Fibroblast of skin of back (primary cell): ENCODE data around the gene STK38L. TPM values are rescaled to one million over a fixed set of nuclear protein-coding genes. Genes with fewer than 3 reads are reported as not detected.

Source experiments
- DNase-seq: peaks from one replicate; pipeline ENCODE4 v3.0.0-alpha.2; 2013
- polyA plus RNA-seq, 2 experiments: library from polyadenylated mRNA; unstranded; fragments of 120-200 nt; gene quantifications; one replicate each; pipeline ENCODE4 v1.2.1, GENCODE V29; 2013; ENCODE audit not compliant: insufficient read length in 2 of 2

Gene STK38L
- 111 TPM for polyA plus RNA-seq (2013, experiment 1 of 2; ENCODE audit: insufficient read length)
- polyA plus RNA-seq (2013, experiment 2 of 2; ENCODE audit: insufficient read length), result 250 TPM

DNA sequence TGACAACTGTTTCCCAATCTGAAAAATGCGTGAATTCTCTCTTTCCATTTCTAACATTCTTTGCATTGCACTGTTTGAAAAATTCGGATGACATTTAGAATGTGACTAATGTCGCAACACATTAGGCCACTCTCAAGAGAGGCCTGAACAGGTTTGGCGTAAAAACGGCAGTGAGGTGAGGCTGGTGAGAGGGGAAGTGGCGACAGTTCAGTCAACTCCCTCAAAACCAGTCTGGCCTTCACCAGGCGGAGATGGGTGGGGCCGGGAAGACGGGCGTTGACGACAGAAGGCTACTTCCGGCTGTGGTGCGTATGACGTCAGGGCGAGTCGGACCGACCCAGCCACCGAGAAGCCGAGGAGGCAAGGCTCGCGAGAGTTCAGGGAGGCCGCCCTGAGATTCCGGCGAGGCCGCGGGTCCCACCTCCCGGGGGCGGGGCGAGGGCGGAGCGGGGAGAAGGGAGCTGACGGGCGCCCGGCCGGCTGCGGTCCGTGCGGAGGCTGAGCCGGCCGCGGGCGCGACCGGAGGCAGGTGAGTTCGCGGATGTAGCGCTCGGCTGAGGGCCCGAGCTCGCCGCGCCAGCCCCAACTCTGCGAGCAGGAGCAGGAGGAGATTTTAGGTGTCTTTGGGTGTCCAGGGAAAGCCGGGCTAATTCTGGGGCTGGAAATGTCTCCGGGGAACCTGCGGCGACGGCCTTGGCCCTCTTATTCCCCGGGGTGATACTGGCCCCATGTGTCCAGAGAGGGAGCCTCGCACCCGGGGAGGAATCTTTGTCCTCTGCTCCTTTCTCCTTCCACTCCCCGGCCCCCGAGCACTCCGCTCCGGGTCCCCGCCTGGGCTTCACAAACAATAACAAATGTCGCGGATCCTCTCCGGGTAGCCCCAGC lies at the start of gene STK38L:
Gene STK38L (plus strand): TSS at position 483 of the 885 bp plus-strand sequence. CDS start 53,435 bp downstream, outside the sequence.
- peak; percentile 96 for DNase-seq

DNA sequence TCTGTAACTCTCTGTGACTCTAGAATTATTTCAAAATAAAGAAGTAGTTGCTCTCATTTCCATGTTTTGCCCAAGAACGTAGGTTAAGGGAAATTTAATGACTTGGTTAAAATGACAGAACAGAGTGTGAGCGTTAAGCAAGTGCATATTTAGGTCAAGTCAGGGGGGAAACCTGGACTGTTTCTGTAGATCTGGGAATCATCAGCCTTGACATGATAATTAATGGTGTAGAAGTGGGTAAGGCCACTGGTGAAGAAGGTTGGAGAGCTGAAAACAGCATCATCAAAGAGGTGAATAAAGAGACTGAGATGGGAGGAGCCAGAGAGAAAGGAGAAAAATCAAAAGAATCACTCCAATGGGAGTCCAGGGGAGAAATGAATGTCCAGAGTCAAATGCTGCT lies 49.4 kb upstream of the STK38L start:
- DNase-seq, result no peak

DNA sequence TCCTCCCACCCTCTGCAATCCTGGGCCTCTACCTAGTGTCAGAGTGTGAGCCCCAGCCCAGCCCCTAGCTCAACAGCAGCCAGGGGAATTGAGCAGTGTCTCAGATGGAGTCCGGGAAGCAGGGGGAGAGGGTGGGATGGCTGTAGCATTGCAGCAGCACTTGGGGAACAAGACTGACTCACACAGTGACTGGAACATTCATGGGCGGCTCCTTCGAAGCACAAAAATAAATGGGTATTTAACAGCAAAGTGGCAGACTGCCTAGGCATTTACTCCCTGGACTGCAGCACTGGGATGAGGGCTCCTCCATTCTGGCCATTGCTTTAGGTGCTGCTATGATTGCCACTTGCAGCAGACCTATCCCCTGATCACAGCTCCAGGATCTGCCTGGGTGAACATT lies 46.0 kb upstream of the STK38L start:
- DNase-seq, result peak; percentile 77

DNA sequence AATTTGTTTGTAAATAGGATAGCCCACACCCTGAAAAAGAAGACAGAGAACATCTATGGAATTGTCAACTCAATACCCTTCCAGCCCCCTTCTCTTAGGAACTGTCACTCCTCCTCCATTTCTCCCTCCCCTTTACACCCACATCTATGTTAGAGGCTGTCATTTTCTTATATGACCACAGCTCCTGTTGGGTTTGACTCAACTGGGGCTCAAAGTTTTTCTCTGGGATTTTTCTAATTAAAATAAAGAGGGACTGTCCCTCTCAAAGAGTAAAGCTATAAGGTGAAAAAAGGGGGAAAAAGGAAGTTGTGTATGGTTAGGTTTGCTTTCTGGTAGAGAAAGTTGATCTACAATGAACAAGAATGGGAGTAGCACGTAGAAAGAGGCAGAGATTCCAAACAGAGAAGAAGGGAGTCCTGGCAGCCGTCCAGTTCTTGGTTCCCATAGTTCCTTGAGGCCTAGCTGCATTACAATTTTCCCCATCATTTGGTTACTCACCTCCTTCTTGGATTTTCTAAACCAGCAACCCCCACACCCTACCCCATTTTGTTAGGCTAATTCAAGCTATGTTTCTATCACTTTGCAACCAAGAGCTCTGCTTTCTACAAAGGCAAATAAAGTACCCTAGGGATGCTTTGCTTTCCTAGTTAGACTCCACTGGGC lies 44.3 kb upstream of the STK38L start:
- DNase-seq, result peak; percentile 36

DNA sequence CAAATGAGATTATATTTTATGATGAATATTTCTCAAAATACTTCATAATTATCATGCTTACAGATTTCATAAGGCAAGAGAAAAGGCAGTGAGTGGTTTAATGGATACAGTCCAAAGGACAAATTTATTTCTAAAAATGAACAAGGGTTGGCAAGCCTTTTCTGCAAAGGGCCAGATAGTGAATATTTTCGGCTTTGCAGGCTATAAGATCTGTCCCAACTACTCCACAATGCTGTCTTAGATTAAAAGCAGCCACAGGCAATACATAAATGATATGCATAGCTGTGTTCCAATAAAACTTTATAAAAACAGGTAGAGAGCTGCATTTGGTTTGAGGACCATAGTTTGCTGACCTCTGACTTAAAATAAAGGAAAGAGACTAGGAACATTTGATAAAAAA lies 42.9 kb upstream of the STK38L start:
- no peak for DNase-seq

DNA sequence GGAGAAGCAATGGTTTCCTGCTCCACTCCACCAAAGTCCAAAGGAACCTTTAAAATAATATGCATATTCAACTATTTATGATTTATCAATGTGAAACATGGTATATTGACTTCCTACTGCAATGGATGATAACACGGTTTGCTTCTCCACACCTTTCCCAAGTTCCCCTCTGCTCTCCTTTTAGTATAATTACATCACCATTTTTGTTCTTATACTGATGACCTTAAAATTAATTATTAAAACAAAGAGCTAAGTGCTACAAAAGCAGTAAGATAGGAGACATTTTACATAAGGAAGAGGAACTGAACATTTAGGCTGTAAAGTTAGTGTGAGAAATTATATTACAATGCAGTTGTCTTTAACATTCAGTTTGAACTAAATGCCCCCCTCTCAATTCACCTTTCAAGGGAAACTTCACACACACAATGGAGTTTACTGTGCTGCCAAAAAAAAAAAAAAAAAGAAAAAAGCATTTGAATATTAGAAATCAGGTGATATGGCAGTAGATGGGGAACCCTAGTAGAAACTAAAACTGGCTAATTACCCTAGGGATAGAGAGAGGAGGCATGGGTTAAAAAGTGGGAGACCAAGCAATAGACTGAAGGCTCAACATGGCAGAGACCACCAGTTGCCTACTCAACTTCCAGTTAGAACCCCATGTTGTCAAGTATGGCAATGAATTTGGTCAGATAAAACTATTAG lies 37.1 kb upstream of the STK38L start:
- no peak for DNase-seq

DNA sequence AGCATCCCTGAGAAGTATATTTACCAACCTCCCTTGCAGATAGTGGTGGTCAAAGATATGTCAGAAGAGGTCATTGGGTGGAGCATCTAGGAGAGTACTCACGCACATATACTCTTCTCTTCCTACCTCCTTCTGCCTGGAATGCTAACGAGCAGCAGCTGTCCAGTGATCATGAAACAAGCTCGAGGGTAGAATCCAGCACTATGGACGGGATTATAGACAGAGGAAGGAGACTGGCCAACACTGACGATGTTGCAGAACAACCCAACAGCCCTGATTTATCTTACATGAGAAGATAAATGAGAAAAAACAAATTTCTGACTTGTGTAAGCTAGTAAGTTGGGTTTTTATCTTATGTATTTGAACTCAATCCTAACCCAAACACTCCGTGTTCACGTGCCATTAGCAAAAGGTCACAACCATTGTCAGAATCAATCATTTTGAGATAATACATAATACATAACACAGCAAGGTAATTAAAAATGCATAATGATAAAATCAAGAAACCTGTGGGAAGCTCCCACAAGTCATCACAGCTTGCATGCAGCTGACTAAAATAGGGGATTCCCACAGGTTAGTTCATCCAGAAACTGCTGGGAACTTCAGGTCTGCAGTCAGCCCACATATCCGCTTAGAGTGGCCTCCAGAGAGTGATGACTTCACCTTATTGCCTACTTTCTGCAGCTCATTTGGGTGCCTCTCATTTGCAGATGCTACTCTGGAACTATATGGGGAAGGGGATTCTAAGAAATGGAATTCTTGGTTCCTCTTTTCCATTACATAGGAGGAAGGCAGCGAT lies 36.3 kb upstream of the STK38L start:
- no peak for DNase-seq

DNA sequence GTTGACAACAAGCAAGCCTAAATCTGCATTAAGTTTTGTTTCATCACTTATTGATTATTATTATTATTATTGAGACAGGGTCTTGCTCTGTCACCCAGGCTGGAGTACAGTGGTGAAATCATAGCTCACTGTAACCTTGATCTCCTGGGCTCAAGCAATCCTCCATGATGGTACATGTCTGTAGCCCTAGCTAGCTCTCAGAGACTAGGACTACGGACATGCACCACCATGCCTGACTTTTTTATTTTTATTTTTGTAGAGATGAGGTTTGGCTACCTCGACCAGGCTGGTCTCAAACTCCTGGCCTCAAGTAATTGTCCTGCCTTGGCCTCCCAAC lies 35.7 kb upstream of the STK38L start:
- DNase-seq, result no peak

DNA sequence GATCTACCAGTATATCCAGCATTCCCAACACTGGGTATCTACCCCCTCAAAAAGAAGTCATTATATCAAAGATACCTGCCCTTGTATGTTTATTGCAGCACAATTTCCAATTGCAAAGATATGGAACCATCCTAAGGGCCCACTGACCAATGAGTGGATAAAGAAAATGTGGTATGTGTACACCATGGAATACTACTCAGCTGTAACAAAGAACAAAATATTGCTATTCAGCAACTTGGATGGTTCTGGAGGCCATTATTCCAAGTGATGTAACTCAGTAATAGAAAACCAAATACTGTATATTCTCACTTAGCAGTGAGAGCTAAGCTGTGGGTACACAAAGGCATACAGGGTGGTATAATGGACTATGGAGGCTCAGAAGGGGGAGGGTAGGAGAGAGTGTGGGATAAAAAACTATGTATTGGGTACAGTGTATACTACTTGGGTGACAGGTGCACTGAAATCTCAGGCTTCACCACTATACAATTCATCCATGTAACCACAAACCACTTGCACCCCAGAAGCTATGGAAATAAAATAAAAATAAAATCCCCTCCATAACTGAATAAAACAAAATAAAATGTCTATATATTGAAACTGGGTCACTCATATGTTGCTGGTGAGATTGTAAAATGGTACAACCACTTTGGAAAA lies 34.7 kb upstream of the STK38L start:
- no peak for DNase-seq

DNA sequence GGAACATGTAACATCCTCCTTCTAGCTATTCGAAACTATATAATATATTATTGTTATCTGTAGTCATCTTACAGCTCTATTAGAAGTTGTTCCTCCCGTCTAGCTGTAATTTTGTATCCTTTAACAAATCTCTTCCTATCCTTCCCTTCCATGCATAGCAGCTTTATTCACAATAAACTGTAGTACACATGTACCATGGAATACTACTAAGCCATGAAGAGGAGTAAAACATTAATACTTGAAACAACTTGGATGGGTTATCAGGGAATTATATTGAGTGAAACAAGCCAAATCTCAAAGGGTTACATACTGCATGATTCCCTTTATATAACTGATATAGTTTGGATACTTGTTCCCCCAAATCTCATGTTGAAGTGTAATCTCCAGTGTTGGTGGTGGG lies 33.9 kb upstream of the STK38L start:
- DNase-seq, result no peak

DNA sequence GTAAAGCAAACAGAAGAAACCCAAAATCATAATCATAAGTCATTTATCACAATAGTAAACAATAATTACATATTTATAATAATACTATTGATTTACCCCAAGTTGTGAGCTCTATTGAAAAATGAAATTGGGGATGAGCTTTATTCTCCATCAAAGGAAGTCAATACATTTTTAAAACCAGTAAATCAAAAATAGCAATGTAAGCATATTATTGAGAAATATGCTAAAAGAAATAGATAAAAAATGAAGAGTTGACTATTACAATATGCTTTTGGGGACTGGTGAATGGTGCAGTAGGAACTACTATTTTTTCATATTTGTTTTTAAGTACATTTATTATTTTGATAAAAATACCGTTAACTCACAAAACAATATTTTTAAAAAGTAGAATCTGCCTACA lies 31.2 kb upstream of the STK38L start:
- DNase-seq, result no peak

DNA sequence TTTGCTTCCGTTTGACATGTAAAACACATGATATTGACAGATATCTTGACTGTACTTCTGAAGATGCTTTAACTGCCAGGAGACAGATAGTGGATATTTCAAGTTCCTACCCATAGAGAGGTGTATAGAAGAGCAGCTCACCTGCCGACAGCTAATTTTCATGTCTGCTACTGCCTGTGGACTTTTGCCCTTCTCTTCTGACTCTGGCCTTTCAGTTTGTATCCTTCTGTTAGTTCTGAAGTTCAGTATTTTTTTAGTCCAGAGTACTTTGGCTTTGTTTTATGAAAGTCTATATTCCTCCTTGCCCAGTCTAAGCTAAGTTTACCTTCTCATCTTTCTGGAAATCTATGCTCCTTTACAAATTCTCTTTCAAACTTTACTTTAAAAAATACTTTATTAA lies 30.8 kb upstream of the STK38L start:
- DNase-seq, result no peak

DNA sequence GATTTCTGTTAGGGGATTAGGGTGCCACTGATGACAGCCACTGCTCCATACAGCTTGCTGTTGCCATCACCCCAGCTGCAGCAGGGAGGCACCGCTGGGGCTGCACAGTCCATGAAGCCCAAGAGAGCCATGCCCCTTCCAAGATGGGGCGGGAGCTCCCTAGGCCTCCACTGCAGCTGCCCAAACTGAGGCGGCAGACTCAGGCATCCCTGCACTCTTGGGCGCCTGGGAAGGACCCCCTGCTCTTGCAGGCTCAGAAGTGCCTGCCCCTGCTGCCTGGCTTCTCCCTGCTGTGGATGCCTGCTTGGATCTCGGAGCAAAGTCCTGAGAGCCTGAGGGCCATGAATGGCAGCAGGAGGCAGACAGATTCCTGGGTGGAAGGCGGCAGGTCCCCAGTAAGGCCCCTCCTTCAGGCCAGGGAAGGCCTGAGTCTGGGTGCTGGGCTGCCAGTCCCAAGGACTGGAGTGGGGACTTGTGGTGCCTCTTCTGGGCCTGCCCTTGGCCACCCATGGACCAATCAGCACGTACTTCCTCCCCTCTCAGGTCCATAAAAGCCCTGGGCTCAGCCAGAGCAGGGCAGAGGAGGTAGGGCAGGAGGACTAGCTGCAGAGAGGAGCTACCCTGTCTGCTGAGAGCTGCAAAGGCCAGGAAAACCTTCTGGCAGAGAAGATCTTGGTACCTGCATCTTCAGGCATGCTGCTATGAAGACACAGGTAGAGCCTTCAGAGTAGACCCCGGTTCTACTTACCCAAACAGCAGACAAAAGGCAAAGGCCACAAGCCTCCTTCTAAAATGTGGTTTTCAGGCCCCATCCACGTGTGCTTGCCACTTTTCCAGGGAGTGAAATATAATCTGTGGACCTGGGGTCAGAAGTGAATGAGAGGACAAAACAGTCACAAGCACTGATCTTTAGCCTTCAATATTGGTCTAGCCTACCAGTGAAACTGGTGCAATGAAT lies 30.0 kb upstream of the STK38L start:
- DNase-seq, result no peak

DNA sequence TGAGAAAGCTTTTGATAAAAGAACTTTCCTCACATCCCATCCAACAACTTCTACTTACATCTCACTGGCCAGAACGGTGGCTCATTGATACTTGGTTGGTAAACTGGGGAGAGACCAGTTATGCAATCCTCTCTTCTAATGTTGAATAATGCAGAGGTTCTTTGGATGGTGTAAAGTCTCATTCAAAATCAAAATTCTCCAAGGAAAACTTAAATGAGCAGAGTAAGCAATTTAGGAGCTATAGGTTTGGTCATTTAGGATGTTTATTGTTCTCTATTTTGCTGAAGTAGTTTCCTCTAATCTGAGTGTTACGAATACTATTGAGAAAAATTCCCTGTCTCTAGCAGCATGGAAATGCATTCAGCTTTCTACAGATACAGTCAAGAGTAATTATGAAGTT lies 26.5 kb upstream of the STK38L start:
- DNase-seq, result no peak

DNA sequence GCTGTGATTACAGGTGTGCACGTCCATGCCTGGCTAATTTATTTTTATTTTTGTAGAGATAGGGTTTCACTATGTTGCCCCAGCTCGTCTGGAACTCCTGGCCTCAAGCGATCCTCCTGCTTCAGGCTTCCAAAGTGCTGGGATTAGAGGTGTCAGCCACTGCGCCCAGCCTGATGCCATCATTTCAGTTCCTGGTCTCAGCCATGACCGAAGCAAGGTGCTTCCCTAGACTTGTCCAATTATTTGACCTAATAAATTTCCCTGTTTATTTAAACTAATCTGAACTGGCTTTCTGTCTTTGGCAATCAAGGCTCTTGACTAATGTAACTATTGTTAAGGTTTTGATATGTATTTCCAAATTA lies 24.4 kb upstream of the STK38L start:
- DNase-seq, result no peak

DNA sequence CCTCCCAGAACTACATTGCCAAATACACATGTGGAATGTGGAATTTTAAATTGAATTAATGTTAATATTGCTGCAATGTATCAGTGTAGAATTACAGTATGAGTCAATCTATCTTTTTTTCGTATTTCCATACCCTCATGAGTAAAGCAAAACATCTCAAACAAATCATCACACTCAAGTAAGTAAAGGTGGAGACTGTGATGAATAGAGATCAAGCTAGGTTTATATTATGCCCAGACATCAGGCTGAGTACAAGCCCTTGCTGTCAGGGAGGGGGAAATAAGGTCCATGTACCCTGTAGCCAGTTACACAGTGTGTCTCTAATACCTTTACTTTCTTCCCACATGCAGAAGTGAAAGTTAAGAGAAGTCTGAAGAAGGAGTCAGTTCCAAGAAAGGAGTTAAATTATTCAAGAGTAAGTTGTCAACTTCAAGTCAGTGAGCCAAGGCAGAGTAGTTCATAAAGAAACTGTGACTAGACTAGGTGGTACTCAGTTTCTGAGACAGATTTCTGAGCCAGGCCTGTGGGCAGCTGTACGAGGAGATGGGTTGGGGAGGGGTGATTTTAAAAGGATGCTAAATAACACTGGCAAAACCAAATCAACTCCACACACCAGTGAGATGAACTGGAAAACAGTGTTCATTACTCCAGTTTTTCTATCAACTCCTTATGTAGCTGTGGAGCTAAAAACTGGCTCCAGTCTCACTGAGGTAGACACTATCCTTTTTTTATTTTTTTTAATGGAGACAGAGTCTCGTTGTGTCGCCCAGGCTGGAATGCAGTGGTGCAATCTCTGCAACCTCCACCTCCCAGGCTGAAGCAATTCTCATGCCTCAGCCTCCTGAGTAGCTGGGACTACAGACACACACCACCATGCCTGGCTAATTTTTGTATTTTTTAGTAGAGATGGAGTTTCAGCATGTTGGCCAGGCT lies 23.8 kb upstream of the STK38L start:
- no peak for DNase-seq

DNA sequence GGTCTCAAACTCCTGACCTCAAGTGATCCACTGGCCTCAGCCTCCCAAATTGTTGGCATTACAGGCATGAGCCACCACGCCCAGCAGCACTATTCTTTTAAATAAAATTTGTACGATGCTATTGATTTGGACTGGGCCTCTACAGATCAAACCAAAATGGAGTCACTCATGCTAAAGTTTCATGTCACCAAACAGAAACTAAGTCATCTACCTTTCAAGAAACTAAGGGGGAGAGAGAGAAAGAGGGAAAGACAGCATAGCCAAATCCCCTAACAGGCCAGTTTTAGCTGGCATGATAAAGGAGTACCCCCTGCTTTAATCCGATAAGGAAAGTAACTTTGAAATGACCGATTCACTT lies 23.1 kb upstream of the STK38L start:
- no peak for DNase-seq

DNA sequence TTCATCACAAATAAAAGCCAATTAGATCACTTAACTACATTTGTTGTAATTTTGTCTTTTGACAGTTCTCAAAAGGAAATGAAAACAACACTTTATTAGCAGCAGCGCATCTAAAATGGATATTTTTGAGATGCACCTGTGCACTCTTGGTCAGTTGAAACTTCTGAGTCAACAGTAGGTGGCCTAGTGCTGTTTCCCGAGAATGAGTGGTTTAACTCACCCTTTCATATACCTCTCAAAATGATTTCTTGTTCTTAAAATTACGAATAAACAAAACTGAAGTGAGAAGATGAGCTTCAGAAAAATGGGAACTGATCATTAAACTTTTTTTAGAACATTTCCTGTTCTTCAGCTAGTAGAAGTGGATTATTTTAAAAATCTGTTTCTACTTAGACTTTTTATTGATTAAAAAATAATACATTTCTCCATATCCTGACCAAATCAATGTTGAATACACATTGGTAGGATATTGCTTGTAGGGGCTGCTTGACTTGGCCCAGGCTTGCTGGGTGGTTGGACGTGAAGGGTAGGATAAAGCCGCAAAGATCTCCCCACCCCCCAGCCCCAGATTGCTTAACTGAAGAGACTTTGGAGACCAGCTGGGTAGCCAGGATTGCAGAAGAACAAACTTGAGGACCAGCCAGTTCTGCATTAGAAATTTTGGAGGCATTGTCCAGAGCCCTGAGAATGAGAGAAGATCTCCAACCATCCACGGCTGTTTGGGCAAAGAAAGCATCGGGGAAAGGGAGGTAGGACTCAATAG lies 22.3 kb upstream of the STK38L start:
- DNase-seq, result no peak

DNA sequence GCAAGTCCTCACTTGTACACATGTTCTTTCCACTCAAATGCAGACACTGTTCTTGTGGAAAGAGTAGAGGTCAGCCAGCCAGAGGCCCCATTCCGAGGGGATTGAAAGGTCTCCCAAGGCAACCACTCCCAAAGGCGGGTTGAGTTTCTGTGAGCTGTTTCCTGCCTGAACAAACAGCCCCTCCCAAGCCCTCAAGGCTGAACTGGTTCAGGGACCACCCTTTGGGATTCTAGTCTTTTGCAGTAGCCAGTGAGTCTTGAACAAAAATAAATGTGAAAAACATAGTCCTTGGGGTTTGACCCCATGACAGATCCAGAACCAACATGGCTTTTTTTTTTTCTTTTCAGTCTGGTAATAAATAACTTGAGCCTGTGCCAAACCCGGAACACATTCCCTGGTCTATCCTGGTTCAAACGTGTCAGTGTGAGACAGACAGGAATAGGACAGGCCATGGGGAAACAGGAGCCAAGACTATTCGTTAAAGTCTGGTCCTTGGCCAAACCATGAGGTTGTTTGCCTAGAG lies 17.6 kb upstream of the STK38L start:
- DNase-seq, result no peak
